HG02588 (cell line): ENCODE results near the gene LRIG3.
"Not testable (repeated sequence)": the region's sequence is repeated elsewhere in the genome, so short reads cannot be mapped to it uniquely, and the experiment has no call there.

ENCODE experiments used
- ATAC-seq: cut with Tn5 transposase; IDR thresholded peaks from one replicate; pipeline ENCODE4 v1.9.1; 2021; ENCODE audit warnings: mild to moderate bottlenecking, moderate library complexity; ENCODE audit not compliant: unreplicated experiment

Gene LRIG3

DNA sequence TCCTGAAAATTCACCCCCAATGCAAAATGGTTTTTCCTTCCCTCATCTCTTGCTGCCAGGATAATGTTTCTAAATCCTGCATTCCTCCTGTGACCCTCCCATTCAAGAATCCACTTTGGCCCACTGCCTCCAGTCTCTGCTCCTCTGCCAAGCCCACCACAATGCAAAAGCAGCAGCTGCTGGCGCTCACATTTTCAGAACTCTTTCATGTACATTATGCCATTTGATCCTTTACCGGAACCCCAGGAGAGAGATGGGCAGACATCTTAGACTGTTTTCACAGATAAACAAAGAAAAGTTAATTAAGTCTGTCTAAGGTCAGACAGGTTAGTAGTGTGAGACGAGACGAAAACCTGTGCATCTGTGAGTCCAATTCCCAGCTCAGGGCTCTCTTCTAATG is 12.9 kb downstream of the LRIG3 start:
- ATAC-seq = no peak

DNA sequence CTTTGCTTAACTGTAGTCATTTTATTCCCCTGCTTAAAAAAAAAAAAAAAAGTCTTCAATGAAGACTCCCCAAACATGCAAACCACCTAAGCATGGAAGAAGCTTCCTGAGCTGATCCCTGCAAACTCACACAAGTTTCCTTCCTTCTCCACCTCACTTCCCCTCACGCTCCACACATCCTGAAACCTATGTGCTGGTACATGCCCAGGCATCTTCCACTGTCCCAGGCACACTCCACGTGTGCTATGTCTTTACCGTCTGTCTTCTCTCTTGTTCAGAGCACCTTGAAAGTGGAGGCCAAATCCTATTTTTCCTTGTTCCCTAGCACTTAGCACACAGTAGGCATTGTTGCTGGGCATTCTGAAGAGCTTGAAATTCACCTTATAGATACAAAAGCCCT is 13.4 kb downstream of the LRIG3 start:
- ATAC-seq = no peak

DNA sequence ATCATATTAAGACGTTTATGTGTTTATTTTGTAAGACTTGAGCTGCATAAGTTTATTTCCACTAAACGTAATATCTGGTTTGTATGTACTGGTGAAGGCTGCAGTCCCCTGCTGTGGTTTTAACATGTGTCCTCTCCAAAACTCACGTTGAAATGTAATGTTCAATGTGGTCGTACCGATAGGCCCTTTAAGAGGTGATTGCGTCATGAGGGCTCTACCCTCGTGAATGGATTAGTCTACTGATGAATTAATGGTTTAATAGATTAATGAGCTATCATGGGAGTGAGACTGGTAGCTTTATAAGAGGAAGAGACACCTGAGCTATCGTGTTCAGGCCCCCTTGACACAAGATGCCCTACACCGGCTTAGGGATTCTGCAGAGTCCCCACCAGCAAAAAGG is 14.9 kb downstream of the LRIG3 start:
- no peak for ATAC-seq

DNA sequence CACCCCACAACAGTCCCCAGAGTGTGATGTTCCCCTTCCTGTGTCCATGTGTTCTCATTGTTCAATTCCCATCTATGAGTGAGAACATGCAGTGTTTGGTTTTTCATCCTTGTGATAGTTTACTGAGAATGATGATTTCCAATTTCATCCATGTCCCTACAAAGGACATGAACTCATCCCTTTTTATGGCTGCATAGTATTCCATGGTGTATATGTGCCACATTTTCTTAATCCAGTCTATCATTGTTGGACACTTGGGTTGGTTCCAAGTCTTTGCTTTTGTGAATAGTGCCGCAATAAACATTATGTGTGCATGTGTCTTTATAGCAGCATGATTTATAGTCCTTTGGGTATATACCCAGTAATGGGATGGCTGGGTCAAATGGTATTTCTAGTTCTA is 17.6 kb downstream of the LRIG3 start:
- ATAC-seq = not testable (repeated sequence)

DNA sequence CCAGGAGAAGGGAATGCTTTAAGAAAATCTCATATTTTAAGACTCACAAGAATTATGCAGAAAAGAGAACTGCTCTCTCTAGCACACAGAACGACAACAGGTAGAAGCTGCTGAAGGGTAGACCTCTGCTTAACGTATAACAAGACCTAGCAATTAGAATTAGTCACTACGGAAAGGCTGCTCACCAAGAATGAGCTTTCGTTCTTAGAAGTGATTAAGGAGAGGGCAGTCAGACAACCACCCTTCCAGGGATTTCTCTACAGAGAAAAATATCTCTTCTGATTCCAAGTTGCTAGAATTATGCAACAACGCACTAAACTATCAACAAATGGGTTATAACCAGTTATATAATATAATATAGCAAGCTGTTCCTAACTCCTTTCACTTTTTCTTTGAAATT is 18.6 kb downstream of the LRIG3 start:
- no peak for ATAC-seq

DNA sequence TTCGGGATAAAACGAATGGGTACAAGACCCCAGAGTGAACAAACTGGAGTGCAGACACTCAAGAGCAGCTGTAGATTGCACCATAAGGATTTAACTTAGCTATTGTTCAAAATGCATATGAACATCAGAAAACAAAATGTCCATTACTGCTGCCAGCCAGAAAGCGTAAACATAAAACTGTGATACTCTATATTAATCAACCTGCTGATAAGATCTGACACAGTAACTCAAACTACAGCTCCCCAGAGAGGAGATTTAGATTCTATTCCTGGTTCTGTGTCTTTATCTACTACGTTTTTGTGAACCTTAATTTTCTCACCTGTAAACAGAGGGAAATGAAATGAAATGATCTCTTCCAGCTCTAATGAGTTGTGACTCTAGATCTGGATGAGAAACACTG is 22.3 kb downstream of the LRIG3 start:
- no peak for ATAC-seq

DNA sequence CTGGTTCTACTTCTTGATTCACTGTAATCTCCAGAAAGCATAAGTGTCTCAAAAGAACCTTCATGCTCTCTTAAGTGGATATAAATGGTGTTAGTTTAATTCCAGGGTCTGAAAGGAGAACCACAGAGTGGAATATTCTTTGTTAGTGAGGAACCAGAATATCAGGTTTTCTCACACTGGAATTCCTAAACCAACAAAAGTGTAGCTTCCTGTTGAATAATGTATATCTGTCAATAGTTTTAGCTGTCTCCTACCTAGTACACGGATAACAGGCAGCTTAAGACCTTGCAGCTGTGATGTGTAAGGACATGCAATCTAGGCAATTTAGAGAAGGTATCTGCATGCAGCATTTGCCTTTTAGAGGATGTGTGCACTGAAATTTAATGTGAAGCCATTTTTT is 24.0 kb downstream of the LRIG3 start:
- ATAC-seq = no peak

DNA sequence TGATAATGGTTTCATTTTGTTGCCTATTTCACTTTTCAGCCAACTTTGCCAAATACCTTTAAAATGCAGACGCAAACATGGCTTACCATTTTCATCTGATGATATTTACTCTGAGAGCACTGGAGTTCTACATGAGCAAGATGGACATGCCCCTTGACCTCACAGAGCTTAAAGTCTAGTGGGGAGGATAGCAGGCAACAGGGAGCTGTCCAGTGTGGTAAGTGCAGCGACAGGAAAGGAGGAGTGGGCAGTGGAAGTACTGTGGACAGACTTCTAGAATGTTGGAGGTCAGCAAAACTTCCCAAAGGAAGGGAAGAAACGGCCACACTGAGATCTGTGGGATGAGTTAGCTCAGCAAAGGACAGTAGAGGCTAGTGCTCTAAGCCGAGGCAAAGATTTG is 25.3 kb downstream of the LRIG3 start:
- no peak for ATAC-seq

DNA sequence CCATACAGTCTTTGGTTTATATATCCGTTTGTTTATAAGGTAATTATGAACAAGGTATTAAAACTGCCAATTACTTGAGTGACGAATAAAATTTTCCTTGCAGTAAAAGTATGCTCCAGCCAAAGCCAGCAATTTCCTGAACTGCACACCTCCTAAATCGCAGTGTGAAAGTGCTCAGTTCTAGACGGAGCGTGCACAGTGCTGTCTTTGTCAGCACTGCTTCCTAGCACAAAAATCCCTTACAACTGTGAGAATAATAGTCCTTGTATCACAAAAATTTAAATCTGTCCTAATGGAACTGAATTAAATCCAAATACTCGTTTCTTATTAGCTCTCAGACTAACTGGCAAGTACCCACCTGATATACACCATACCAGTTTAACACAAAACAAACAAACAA is 26.3 kb downstream of the LRIG3 start:
- ATAC-seq = no peak

DNA sequence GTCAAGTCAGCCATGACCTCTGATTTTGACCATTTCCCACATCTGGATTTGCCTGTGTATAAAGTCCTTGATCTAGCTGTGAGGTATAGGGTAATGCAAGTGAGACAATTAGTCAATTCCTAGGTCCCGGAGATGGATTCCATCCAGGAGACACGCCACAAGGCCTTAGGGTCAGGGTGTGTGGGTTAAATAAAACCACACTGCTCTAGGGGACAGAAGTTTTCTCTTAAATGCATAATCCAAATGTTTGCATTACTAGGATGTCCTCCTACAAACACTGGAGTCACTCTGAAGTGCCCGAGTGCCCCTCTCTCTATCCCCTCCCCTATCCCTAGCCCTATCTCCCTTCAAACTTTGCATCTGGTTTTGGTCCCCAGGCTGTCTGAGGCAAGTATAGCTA is 26.8 kb downstream of the LRIG3 start:
- ATAC-seq = no peak

DNA sequence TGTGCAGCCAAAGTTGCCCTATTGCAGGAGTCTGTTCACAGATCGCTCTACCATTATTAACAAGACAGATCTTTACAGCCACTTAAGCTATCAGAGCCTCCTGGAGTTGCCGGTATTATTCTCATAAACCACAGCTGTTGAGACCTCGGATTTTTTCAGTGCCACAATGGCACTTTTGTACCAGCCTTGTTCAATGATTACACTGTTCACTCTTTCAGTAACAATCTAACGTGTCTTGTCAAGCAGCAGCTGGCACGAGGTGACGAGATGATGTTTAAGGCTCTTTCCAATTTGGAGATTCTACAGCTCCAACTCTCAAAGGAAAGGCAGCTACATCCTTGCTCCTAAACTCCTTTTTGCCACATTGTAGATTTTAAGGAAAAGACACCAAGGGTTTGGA is 30.7 kb downstream of the LRIG3 start:
- no peak for ATAC-seq

DNA sequence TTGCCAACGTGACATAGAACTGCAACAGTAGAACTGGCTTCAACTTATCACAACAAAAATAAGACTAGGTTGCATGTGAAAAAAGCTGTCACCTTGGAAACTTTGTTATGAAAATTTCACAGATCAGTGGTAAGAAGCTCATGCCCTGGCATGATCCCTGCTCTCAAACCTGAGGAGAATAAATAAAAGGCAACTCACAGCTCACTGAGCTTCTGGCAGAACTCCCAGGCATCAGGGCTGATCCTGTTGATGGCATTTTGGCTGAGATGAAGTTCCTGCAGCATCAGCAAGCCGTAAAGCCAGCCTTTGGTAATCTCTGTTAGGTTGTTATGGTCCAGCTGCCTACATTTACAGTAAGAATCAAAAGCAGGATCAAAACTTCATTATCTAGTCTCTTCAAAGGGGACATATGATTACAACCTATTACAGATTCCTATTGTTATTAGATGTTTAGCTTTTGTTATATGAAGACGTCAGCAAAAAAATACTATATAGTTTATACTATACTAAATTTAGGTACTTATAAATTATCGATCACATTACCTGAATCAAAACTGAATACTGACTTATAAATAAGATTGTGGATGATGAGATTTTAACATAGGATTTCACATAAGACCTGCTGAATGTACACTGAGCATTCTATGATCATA is 32.0 kb downstream of the LRIG3 start:
- no peak for ATAC-seq

DNA sequence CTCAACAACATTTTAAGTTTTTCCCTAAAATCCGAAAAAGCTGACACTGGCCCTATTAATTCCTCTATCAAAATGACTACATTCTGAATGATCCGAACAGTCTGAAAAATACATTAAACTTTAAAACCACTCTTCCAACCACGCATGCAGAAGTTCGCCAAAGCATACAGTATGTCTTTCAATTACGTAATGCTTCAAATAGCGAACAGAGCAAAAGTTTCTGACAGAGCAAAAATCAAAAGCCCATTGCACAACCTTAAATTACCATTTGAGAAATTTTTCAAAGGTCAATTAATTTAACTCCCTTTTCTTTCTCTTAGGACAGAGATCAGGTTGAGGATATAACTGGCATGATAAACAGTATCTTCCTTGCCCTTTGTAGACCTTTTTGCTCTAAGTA is 33.2 kb downstream of the LRIG3 start:
- no peak for ATAC-seq

DNA sequence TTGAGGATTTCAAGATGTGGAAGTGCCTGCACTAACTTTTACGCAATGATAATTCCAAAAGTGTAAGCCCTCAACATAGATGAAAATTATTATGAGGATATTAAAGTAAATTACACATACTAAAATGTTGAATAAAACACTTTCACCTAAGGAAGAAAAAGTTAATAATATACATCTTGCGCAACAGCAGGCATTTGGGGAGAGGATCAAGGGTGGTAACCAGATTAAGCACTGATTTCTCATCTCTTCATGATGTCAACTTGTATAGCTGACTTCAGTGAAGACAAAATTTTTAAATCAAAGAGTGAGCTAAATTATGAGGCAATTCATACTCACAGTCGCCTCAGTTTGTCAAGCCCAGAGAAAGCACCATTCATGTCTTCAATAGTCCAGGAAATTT is 33.8 kb downstream of the LRIG3 start:
- no peak for ATAC-seq

DNA sequence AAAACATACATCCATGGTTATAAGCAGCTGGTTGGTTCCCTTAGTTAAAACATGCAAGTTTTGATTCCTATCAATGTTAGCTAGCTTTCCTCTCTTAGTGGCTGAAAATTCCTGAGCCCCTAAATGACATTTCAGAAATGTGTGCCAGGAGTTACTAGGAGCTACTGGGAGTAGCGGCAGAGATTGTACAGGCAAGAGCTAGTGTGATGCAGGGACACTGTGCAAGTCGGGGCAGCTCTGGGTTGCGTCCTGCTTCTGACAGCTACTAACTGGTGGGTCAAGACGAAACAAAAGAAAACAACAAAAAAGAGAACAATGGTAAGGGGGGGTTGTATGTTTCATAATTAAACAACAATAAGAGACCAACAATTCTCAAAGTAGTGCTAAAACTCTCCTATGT is 35.4 kb downstream of the LRIG3 start:
- ATAC-seq = no peak

DNA sequence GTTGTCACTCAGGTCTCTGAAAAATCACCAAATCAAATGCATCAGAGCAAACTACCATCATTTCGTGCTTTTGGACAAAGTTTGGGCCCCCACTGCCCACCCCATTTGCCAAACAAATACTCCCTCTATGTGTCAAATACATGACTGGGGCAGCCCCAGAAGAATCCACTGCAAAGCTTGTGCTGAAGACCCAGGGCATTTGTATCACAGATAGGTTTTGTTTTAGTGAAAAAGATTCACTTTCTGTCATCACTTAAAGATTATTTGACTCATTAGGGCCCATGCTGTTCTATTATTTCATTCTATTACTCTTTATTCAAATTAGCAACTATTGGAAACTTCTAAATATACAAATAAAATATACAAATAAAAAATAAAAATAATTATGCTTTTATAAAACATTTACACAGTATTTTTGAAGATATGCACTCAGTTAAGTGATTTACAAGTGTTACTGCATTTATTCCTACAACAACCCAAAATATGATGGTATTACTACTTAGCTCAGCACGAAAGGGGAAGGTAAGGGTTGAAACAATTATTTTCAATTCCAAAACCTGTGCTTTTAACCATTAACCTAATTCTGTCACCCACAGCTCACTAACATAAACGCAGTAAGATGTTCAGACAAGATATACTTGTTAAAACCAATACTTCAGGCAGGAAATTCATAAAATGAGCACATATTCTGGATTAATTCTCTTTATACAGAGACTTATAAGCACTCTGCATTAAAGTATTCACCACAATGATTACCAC is 36.5 kb downstream of the LRIG3 start:
- ATAC-seq = no peak

DNA sequence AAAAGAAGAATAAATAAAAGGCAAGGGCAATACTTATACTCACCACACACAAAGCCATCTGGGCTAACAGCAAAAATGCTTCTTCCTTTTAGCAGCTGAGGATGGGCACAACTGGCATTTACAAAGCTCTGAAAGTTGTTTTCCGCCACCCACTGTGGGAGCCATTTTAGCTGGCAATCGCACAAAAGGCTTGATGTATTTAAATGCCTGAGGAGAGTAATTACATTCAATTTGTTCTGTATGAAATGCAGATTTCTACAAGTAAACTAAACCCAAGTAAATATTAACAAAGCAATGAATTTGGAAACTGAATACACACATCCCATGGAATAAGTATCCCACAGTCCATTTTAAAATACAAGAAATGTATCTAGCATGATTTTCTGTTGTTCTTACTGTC is 37.5 kb downstream of the LRIG3 start:
- no peak for ATAC-seq

DNA sequence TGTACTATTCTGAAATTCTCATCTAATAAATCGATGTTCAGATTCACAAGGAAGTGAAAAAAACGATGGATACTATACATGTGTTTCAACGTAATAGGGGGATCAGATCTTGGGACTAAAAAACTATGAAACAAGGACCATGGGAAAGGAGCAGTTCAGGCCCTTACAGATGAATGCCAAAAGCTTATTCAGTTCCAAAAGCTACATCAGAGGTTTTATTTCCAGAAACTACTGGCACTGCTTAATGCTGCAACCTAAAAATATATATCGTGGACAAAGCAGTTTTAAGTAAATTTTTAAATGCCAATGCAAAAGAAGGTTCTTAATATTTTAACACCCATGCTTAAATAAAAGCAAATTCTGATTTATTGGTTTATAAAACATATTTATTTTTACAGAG is 38.5 kb downstream of the LRIG3 start:
- no peak for ATAC-seq

DNA sequence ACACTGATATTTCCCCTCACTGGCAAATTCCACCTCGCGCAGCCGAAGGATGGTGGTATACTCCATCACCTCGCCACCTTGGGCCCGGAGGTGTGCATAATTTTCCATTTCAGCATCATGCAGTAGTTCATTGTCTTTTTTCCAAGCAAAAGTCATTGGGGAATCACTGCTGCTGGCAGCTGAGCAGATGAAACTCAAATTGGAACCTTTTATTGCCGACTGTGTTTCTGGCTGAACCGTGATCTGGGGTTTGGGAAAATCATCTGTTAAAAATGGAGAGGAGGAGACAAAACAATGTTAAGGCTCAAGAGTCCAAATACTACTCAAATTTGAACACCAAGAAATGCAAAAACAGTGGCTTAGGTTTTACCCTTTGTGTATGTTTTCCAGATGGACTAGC is 39.7 kb downstream of the LRIG3 start:
- no peak for ATAC-seq

DNA sequence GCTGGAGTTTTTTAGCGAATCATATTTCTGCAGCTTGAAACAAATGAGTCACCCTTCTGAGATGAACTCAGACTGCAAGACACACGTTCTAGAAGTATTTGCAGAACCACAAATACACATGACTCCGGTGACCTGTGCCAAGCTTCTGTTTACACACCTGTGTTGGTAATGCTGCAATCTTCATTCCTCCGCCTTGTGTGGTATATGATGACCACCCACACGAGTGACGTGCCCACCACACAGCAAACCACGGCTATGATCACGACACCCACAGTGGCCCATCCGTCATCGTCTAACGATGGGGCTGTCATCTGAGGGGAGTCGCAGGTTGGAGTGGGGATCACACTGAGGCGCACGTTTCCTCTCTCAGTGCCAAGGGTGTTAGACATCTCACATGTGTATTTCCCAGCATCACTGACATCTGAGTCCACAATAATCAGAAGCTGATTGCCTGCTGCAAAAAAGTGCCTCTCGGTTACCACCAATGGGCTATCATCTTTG is 43.0 kb downstream of the LRIG3 start:
- ATAC-seq = no peak

DNA sequence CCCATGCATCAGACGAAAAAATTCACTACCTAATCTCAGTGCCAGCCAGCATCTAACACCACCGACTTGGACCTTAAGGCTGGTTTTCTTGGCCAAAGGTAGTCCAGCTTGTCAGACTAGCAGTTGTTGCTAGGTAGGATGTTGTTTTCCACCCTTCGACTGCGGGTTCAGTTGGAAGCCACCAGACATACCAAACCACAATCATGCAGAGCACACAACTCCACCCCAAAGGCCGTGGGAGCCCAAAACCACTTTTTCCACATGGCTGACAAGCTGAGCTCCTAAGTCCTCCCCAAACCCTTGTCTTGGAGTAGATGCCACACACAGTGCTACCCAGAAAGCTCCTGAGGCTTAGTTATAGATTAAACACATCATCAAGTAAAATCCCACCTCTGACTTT is 46.8 kb downstream of the LRIG3 start:
- no peak for ATAC-seq

DNA sequence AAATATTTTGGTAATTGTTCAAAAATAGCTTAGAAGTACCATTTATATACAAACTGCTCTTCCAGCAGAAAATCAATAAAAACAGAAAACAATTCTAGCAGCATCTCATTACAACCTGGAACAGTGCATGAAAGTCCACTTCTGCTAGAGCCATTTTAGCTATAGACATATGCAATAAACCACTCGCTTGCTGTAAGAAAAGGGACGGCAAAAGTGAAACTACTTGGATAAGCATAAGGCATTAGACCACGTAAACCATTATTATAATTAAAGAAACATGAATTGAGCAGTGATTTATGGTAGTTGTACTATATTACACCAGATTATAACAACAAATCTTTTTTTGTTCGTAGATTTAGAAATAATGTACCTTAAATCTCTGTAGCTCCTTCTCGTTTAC is 48.7 kb downstream of the LRIG3 start:
- no peak for ATAC-seq

DNA sequence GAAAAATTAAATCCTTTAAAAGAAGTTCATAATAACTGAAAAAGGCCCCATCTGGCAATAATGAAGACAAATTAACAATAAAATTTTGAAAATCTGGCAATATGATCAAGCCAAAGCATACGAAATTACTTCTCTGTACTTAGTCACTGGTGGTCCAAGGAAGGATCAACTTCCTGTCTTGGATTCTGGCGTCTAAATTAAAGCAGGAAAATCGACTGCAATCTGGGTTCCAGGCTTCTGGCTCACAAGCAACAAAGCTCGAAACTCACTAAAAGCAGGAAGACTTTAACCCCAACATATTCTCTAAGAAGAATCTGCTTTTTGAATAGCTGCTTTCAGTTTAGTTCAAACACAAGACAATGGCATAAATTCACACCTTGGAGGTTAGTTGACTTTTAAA is 49.7 kb downstream of the LRIG3 start:
- no peak for ATAC-seq
